22Rv1 (cell line): ENCODE data around the gene ATP2C2.

Experiments
- H3K27ac ChIP-seq: fragments of 450-650 bp; 2 replicates; pipeline ENCODE4 v1.5.1; 2017
- CTCF ChIP-seq: fragments of 450-650 bp; IDR thresholded peaks from 2 replicates; pipeline ENCODE4 v1.5.1; 2017; ENCODE audit warnings: mild to moderate bottlenecking
- ZFX ChIP-seq: fragments of 450-650 bp; IDR thresholded peaks from 2 replicates; pipeline ENCODE4 v1.6.1; 2017; ENCODE audit warnings: antibody characterized with exemption, borderline replicate concordance

ATP2C2 gene

GRCh38 chr16:84509032-84509950, 141.0 kb downstream of the ATP2C2 start:
- no peak overlapping the region for H3K27ac ChIP-seq
- TF ChIP-seq ZFX (no peak), CTCF (no peak)

DNA sequence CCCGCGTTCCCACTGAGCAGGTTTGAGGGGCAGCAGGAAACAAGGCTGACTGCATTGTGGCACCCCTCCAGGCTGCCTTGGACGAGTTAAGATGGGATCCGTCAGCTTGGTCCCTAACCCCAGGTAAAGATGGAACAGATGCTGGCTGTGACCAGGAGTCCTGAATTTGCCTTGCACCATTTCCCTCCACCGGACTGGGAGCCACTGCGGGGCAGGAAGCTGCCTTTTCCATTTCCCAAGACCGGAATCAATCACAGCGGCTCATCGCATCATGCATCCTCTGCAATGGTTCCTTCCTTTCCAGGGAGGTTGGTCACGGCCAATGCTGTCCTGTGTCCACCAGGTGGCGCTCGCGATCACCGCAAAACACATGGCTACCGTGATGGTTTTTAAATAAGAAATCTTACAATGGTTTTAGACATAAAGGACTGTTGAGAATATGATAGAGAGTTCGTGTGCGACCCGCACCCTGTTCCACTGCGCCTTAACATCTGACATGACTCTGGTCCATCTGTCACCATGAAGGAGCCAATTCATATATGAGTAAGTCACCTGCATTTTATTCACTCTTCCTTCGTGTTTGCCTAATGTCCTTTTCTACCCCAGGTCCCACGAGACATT, 143.0 kb downstream of the ATP2C2 start:
- no peak overlapping the region for H3K27ac ChIP-seq
- TF ChIP-seq ZFX: no peak
- TF ChIP-seq CTCF: peak; percentile 97

DNA sequence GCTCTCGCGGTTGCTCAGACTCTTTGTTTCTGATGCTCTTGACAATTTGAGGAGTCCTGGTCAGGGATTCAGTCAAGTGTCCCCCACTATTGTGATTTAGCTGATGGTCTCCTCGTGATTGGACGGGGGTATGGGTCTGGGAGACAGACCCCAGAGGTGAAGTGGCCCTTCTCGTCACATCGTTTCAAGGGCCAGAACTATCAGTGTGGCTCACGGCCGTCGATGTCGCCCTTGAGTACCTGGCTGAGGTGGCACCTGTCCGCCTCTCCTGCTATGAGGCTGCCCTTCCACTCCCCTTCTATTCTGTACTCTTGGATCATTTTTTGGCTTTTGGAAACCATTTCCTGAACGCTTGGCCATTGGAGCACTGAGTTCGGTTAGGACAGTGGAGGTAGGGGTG, 143.5 kb downstream of the ATP2C2 start:
- no peak for TF ChIP-seq ZFX
- no peak for TF ChIP-seq CTCF

GRCh38 chr16:84513123-84513522, 144.8 kb downstream of the ATP2C2 start:
- no peak overlapping the region for H3K27ac ChIP-seq
- TF ChIP-seq ZFX: no peak
- no peak for TF ChIP-seq CTCF

More for the DNA sequence above, 143.5 kb downstream of the ATP2C2 start:
- no peak overlapping the region for H3K27ac ChIP-seq

DNA sequence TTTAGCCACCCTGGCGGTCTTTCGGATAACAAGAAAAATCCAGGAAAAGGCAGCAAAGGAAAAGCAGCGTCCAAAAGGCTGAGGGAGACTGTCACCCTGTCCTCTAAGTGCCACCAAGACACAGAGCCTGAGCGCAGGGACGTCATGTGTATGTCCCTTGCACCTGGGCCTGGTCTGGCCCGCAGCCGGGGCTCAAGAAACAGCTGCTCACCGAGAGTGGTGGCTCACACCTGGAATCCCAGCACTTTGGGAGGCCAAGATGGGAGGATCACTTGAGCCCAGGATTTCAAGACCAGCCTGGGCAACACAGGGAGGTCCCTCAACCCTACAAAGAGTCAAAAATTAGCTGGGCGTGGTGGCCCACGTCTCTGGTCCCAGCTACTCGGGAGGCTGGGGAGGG, 145.3 kb downstream of the ATP2C2 start:
- H3K27ac ChIP-seq: no peak overlapping the region
- TF ChIP-seq CTCF (no peak), ZFX (no peak)
